Measurements from ENCODE around the gene BTLA. TPM values are rescaled to one million over a fixed set of nuclear protein-coding genes. Genes with fewer than 3 reads are reported as not detected.
A peak's percentile ranks its signal among the peaks of the same experiment; 100 is the strongest.

Gene BTLA
- total and polyA plus RNA-seq, 10 of the 15 experiments (the other 5 are each of a cell fraction or from before 2014, with no cell fraction given): 55.4 to 134 (median 84.2) TPM

DNA sequence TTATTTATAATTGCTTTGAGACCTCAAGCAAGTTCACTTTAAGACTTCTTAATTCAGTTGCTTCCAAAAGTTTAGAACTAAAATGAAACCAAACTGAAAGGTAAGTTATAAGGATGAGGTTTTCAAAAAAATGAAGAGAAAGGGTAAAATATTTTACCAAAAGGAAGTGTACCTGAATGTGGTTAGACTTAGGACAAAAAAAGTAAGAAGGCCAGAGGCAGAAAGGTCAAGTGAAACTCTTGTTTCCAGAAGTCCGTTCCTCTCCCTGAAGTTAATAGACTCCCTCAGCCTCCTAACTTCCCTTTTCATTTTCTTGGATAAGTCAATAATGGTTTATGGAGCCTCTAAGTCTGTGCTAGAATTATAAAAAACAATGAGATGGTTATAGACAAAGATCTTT is 16.6 kb downstream of the BTLA start (continued):
- no peak for TF ChIP-seq BCL11A (IDR thresholded peaks at IDR 0.05; ENCODE audit: low read depth, low read length)
- peak in 1 of 2 experiments; percentile 14; a peak in 2 of 4 replicates for TF ChIP-seq IKZF2 (IDR thresholded peaks at IDR 0.05)
- TF ChIP-seq TCF12 (IDR thresholded peaks at IDR 0.05; ENCODE audit: low read depth, low read length): no peak
- TF ChIP-seq WRNIP1 (IDR thresholded peaks at IDR 0.05; ENCODE audit: borderline replicate concordance, low read depth, low read length): no peak
- TF ChIP-seq SUZ12 (IDR thresholded peaks at IDR 0.05; ENCODE audit: unreplicated experiment): no peak
- no peak for TF ChIP-seq NFYA (IDR thresholded peaks at IDR 0.05; ENCODE audit: borderline replicate concordance, low read depth, low read length)
- no peak for TF ChIP-seq IRF4 (IDR thresholded peaks at IDR 0.05; ENCODE audit: low read depth, low read length)
- TF ChIP-seq PAX5 (IDR thresholded peaks at IDR 0.05; ENCODE audit: borderline replicate concordance, low read depth, low read length): no peak

GRCh38 chr3:112481302-112481721 is 18.0 kb downstream of the BTLA start:
- SMC1A ChIA-PET (ENCODE audit: uncharacterized antibody, unreplicated experiment): interaction anchor here (1.1 to 1.2 kb wide), 2 partner anchors 9 to 165 kb away, joined by 3 read pairs; no protein-coding TSS in a partner anchor
- intact Hi-C loops (cut with micrococcal nuclease; ENCODE audit: unreplicated experiment): loop anchor here (5.0 kb wide), 1 partner anchor 36 kb away; no protein-coding TSS in a partner anchor
- no TSS peak for BruUV-seq (replicated peaks)

More at GRCh38 chr3:112481302-112481721, 18.0 kb downstream of the BTLA start:
- ChIA-PET RAD21 (ENCODE audit: unreplicated experiment) (interaction anchor here (1.3 kb wide), 1 partner anchor 12 kb away, joined by 4 read pairs; no protein-coding TSS in a partner anchor), CTCF (no interaction called here), POLR2A (no interaction called here)
- Histone ChIP-seq H2AFZ (ENCODE audit: control insufficient read depth, low read depth, low read length) (no peak overlapping the region), H3K9ac (ENCODE audit: control insufficient read depth, insufficient read depth, low read length) (no peak overlapping the region), H3K9me3 (replicated peaks; ENCODE audit: control insufficient read depth, insufficient read depth, low read length) (peaks cover 21% of the 10 kb centered on the region), H3K4me3 (no peak overlapping the region), H3K79me2 (ENCODE audit: control insufficient read depth, insufficient read depth, low read length) (peaks cover 92% of the 10 kb centered on the region), H3K4me1 (ENCODE audit: control insufficient read depth, insufficient read depth, low read length) (peaks cover 30% of the 10 kb centered on the region), H3K36me3 (ENCODE audit: control insufficient read depth in 2 of 2, insufficient read depth in 2 of 2, low read length in 1 of 2) (peaks cover 0 to 39% of the 10 kb centered on the region in 2 experiments; a peak in 3 of 4 replicates), H3K27me3 (replicated peaks in 1 of 2; ENCODE audit: control insufficient read depth in 2 of 2, insufficient read depth in 2 of 2, low read length in 1 of 2) (no peaks in the 10 kb centered on the region), H3K4me2 (ENCODE audit: control insufficient read depth, insufficient read depth) (peak overlapping the region; percentile 50; the same call in 1 of the 2 replicates), H3K27ac (ENCODE audit: control insufficient read depth, insufficient read depth) (no peak overlapping the region), H4K20me1 (ENCODE audit: control insufficient read depth, insufficient read depth) (no peaks in the 10 kb centered on the region)
- DNase-seq (ENCODE audit: low read depth, low spot score) (no peak), ATAC-seq (peak; percentile 32), FAIRE-seq (no peak)
- in situ Hi-C loops (cut with MboI): no loop called here
- TF ChIP-seq POLR2A (IDR thresholded peaks at IDR 0.05; ENCODE audit: low read depth, low read length) (peak; percentile 36; the same call in 1 of the 2 replicates), MYB (IDR thresholded peaks at IDR 0.05; ENCODE audit: borderline replicate concordance, low read depth, low read length) (no peak)
